Measurements from ENCODE around the gene OR10G3. TPM values are rescaled to one million over a fixed set of nuclear protein-coding genes. Genes with fewer than 3 reads are reported as not detected.
A peak's percentile ranks its signal among the peaks of the same experiment; 100 is the strongest.

The OR10G3 gene
- total and polyA plus RNA-seq, 2 of the 13 experiments (the other 11 are each of a cell fraction or from before 2014, with no cell fraction given), result not detected

GRCh38 chr14:21557084-21557901 lies 22.6 kb downstream of the OR10G3 start (continued):
- peak; percentile 25; the same call in 1 of the 2 replicates for TF ChIP-seq ZNF33B (CRISPR knock-in tag; IDR thresholded peaks at IDR 0.05)
- TF ChIP-seq ZNF296 (CRISPR knock-in tag; conservative IDR thresholded peaks at IDR 0.05), result no peak
- no peak for TF ChIP-seq ZNF510 (CRISPR knock-in tag; IDR thresholded peaks at IDR 0.05; ENCODE audit: low read depth)
- TF ChIP-seq BCL6 (CRISPR knock-in tag; IDR thresholded peaks at IDR 0.05), result peak; percentile 85
- TF ChIP-seq ZNF18 (CRISPR knock-in tag; IDR thresholded peaks at IDR 0.05; ENCODE audit: insufficient replicate concordance), result no peak
- peak; percentile 42; the same call in 1 of the 2 replicates for TF ChIP-seq SP5 (CRISPR knock-in tag; IDR thresholded peaks at IDR 0.05; ENCODE audit: borderline replicate concordance, low read depth)
- TF ChIP-seq GPBP1L1 (CRISPR knock-in tag; IDR thresholded peaks at IDR 0.05), result no peak
- TF ChIP-seq MXD4 (CRISPR knock-in tag; IDR thresholded peaks at IDR 0.05), result no peak
- no peak for TF ChIP-seq ZNF160 (CRISPR knock-in tag; IDR thresholded peaks at IDR 0.05)
- no peak for TF ChIP-seq KAT7 (CRISPR knock-in tag; IDR thresholded peaks at IDR 0.05; ENCODE audit: borderline replicate concordance)
- no peak for TF ChIP-seq CSRNP2 (CRISPR knock-in tag; conservative IDR thresholded peaks at IDR 0.05; ENCODE audit: low read depth)
- peak; percentile 55; the same call in 1 of the 2 replicates for TF ChIP-seq MED13 (CRISPR knock-in tag; IDR thresholded peaks at IDR 0.05)
- TF ChIP-seq JUN (CRISPR knock-in tag; IDR thresholded peaks at IDR 0.05), result no peak
- TF ChIP-seq CC2D1A (CRISPR knock-in tag; IDR thresholded peaks at IDR 0.05), result no peak
- no peak for TF ChIP-seq U2AF1 (optimal IDR thresholded peaks at IDR 0.05; ENCODE audit: low read depth, low read length)
- peak; percentile 79 for TF ChIP-seq ZNF331 (CRISPR knock-in tag; IDR thresholded peaks at IDR 0.05)
- no peak for TF ChIP-seq PRDM15 (CRISPR knock-in tag; IDR thresholded peaks at IDR 0.05)
- no peak for TF ChIP-seq ZBTB8A (CRISPR knock-in tag; IDR thresholded peaks at IDR 0.05; ENCODE audit: borderline replicate concordance, low read depth)
- TF ChIP-seq DNMT1 (CRISPR knock-in tag; IDR thresholded peaks at IDR 0.05), result no peak
- TF ChIP-seq ZBTB44 (CRISPR knock-in tag; IDR thresholded peaks at IDR 0.05), result no peak

All from HepG2 (cell line).